HL-60/S4 treated with phorbol 12-myristate 13-acetate at 8.2 ng/mL for 4 days and 3 days (cell line): Measurements from ENCODE around the gene RYR1.
"Not testable (repeated sequence)": the region's sequence is repeated elsewhere in the genome, so short reads cannot be mapped to it uniquely, and the experiment has no call there.

Source experiments
- in situ Hi-C: fragments of 300-500 bp; cut with MboI; formaldehyde crosslinking; loops from 2 replicates; pipeline ENCODE4 v1.15.0; 2022; ENCODE audit warnings: low sequenced_read_pairs

Gene RYR1

GRCh38 chr19:38451629-38452028, 18.1 kb downstream of the RYR1 start:
- in situ Hi-C loops = no loop called here

GRCh38 chr19:38452430-38453366, 19.2 kb downstream of the RYR1 start:
- in situ Hi-C loops = no loop called here

- in situ Hi-C loops = no loop called here
Measured at GRCh38 chr19:38453596-38453995, 20.1 kb downstream of the RYR1 start.

- in situ Hi-C loops = no loop called here
Measured at GRCh38 chr19:38455031-38455430, 21.5 kb downstream of the RYR1 start.

- in situ Hi-C loops = no loop called here
Measured at GRCh38 chr19:38457202-38457601, 23.7 kb downstream of the RYR1 start.

GRCh38 chr19:38457690-38458405, 24.4 kb downstream of the RYR1 start:
- in situ Hi-C loops = no loop called here

GRCh38 chr19:38458991-38459390, 25.5 kb downstream of the RYR1 start:
- in situ Hi-C loops = no loop called here

GRCh38 chr19:38463365-38463764, 29.9 kb downstream of the RYR1 start:
- in situ Hi-C loops = no loop called here

- in situ Hi-C loops = no loop called here
Measured at GRCh38 chr19:38464421-38465082, 31.1 kb downstream of the RYR1 start.

- in situ Hi-C loops = no loop called here
Measured at GRCh38 chr19:38466050-38466449, 32.6 kb downstream of the RYR1 start.

- in situ Hi-C loops = no loop called here
Measured at GRCh38 chr19:38467541-38468525, 34.3 kb downstream of the RYR1 start.

- in situ Hi-C loops = no loop called here
Measured at GRCh38 chr19:38469151-38469550, 35.7 kb downstream of the RYR1 start.

- in situ Hi-C loops = no loop called here
Measured at GRCh38 chr19:38470788-38471480, 37.4 kb downstream of the RYR1 start.

GRCh38 chr19:38472725-38473124, 39.2 kb downstream of the RYR1 start:
- in situ Hi-C loops = not testable (repeated sequence)

- in situ Hi-C loops = no loop called here
Measured at GRCh38 chr19:38473201-38473600, 39.7 kb downstream of the RYR1 start.

- in situ Hi-C loops = no loop called here
Measured at GRCh38 chr19:38475176-38475575, 41.7 kb downstream of the RYR1 start.

- in situ Hi-C loops = no loop called here
Measured at GRCh38 chr19:38478273-38478971, 44.9 kb downstream of the RYR1 start.

GRCh38 chr19:38482496-38482895, 49.0 kb downstream of the RYR1 start:
- in situ Hi-C loops = no loop called here

- in situ Hi-C loops = no loop called here
Measured at GRCh38 chr19:38483016-38483630, 49.6 kb downstream of the RYR1 start.
